ENCODE data around the gene SCN1A. TPM values are rescaled to one million over a fixed set of nuclear protein-coding genes. Genes with fewer than 3 reads are reported as not detected.

The SCN1A gene
- total and polyA plus RNA-seq, 2 of the 13 experiments (the other 11 are each of a cell fraction or from before 2014, with no cell fraction given): 19.9 to 39.4 TPM

GRCh38 chr2:165990846-165991245 is 137.0 kb downstream of the SCN1A start:
- DNase-seq (ENCODE audit: low spot score) (peak; percentile 12), FAIRE-seq (no peak), ATAC-seq (peak; percentile 70)
- Histone ChIP-seq H4K20me1 (ENCODE audit: insufficient read depth, low read length) (no peaks in the 10 kb centered on the region), H3K4me3 (replicated peaks in 1 of 3; ENCODE audit: insufficient read depth in 1 of 3, low read depth in 2 of 3, low read length in 3 of 3) (no peak overlapping the region), H3K36me3 (replicated peaks in 1 of 2; ENCODE audit: control insufficient read depth in 1 of 2, insufficient read depth in 2 of 2, low read length in 2 of 2) (no peaks in the 10 kb centered on the region), H3K27ac (ENCODE audit: extremely low read length, insufficient read depth, low read length) (no peak overlapping the region), H3K4me2 (ENCODE audit: low read depth, low read length) (no peak overlapping the region), H2AFZ (ENCODE audit: low read length) (no peak overlapping the region), H3K79me2 (ENCODE audit: insufficient read depth, low read length) (no peaks in the 10 kb centered on the region), H3K27me3 (ENCODE audit: control insufficient read depth in 1 of 2, insufficient read depth in 2 of 2, low read length in 2 of 2) (no peaks in the 10 kb centered on the region), H3K9ac (ENCODE audit: insufficient read depth, low read depth, low read length) (no peak overlapping the region), H3K9me3 (ENCODE audit: low read length) (0 out of 2 replicates have a peak, but pooled peaks cover 8% of the 10 kb centered on the region), H3K4me1 (ENCODE audit: insufficient read depth, low read length) (peaks cover 9% of the 10 kb centered on the region)
- ChIA-PET CTCF (ENCODE audit: low intra/inter-chr PET ratio, low total read pairs) (no interaction called here), POLR2A (no interaction called here)
- intact Hi-C loops (cut with micrococcal nuclease; ENCODE audit: unreplicated experiment): no loop called here
- in situ Hi-C loops (cut with HindIII; ENCODE audit: extremely low pct_ligation_motif_present, low pct_unique_long_range_greater_than_20kb): no loop called here
- BruUV-seq (replicated peaks): no TSS peak
- no peak for TF ChIP-seq ZKSCAN5 (CRISPR knock-in tag; IDR thresholded peaks at IDR 0.05)
- TF ChIP-seq SMAD9 (CRISPR knock-in tag; IDR thresholded peaks at IDR 0.05): no peak
- peak; percentile 46 for TF ChIP-seq NR2F6 (IDR thresholded peaks at IDR 0.05)
- TF ChIP-seq NR2F6 (CRISPR knock-in tag; IDR thresholded peaks at IDR 0.05): peak; percentile 41; the same call in 1 of the 2 replicates
- no peak for TF ChIP-seq FIP1L1 (IDR thresholded peaks at IDR 0.05; ENCODE audit: borderline replicate concordance, insufficient read depth, low read depth, low read length)
- no peak for TF ChIP-seq ZNF496 (CRISPR knock-in tag; IDR thresholded peaks at IDR 0.05; ENCODE audit: insufficient replicate concordance)
- no peak for TF ChIP-seq SAP130 (CRISPR knock-in tag; IDR thresholded peaks at IDR 0.05; ENCODE audit: low read depth)
- no peak for TF ChIP-seq ZNF660 (CRISPR knock-in tag; IDR thresholded peaks at IDR 0.05; ENCODE audit: borderline replicate concordance, low read depth)
- TF ChIP-seq TERF1 (CRISPR knock-in tag; IDR thresholded peaks at IDR 0.05): no peak
- no peak for TF ChIP-seq ZNF558 (CRISPR knock-in tag; IDR thresholded peaks at IDR 0.05; ENCODE audit: borderline replicate concordance)
- TF ChIP-seq IKZF5 (CRISPR knock-in tag; IDR thresholded peaks at IDR 0.05): no peak
- TF ChIP-seq ZFYVE20 (CRISPR knock-in tag; IDR thresholded peaks at IDR 0.05; ENCODE audit: borderline replicate concordance, low read depth): no peak
- no peak for TF ChIP-seq SP1 (IDR thresholded peaks at IDR 0.05)
- TF ChIP-seq SP1 (CRISPR knock-in tag; IDR thresholded peaks at IDR 0.05): no peak
- TF ChIP-seq MEIS1 (CRISPR knock-in tag; IDR thresholded peaks at IDR 0.05; ENCODE audit: borderline replicate concordance): no peak
- TF ChIP-seq ZNF672 (CRISPR knock-in tag; IDR thresholded peaks at IDR 0.05): no peak
- TF ChIP-seq KLF12 (CRISPR knock-in tag; IDR thresholded peaks at IDR 0.05; ENCODE audit: borderline replicate concordance): no peak
- no peak for TF ChIP-seq KDM6A (CRISPR knock-in tag; IDR thresholded peaks at IDR 0.05; ENCODE audit: low read depth)
- no peak for TF ChIP-seq EEA1 (CRISPR knock-in tag; IDR thresholded peaks at IDR 0.05; ENCODE audit: borderline replicate concordance)
- no peak for TF ChIP-seq ZNF335 (CRISPR knock-in tag; IDR thresholded peaks at IDR 0.05)
- no peak for TF ChIP-seq DNMT3B (CRISPR knock-in tag; conservative IDR thresholded peaks at IDR 0.05)
- TF ChIP-seq MAF1 (CRISPR knock-in tag; IDR thresholded peaks at IDR 0.05; ENCODE audit: borderline replicate concordance): no peak
- no peak for TF ChIP-seq ZNF431 (CRISPR knock-in tag; IDR thresholded peaks at IDR 0.05; ENCODE audit: borderline replicate concordance, low read depth)
- no peak for TF ChIP-seq EZH2 (conservative IDR thresholded peaks at IDR 0.05; ENCODE audit: low read depth, low read length)
- no peak for TF ChIP-seq NPAS2 (CRISPR knock-in tag; IDR thresholded peaks at IDR 0.05; ENCODE audit: borderline replicate concordance)
- no peak for TF ChIP-seq MIER2 (CRISPR knock-in tag; IDR thresholded peaks at IDR 0.05)
- no peak for TF ChIP-seq ZNF225 (CRISPR knock-in tag; IDR thresholded peaks at IDR 0.05)
- no peak for TF ChIP-seq NFATC3 (CRISPR knock-in tag; IDR thresholded peaks at IDR 0.05)
- TF ChIP-seq KLF15 (CRISPR knock-in tag; IDR thresholded peaks at IDR 0.05; ENCODE audit: borderline replicate concordance): no peak
